ENCODE measurements around the gene SLC1A5. TPM values are rescaled to one million over a fixed set of nuclear protein-coding genes. Genes with fewer than 3 reads are reported as not detected.
A peak's percentile ranks its signal among the peaks of the same experiment; 100 is the strongest.

Gene SLC1A5
- 10 to 100 TPM in 4 of 9 donors, 1 to 10 TPM in 5; 3.7 to 22.4 (median 8.9) TPM for total RNA-seq
- polyA plus RNA-seq = 10 to 100 TPM in 1 of 2 donors, 1 to 10 TPM in 1; 3.8 to 21.5 TPM
- long read RNA-seq, donor 1, partial matches to known transcripts = 0 of 4 reads
- long read RNA-seq, donor 1, other reads (novel, unspliced or antisense) = 1 of 4 reads
- long read RNA-seq, donor 2, transcript SLC1A5-203 (8 exons, 2,882 nt) = major isoform, 12 of 20 reads
- long read RNA-seq, donor 2, partial matches to known transcripts = 4 of 20 reads
- long read RNA-seq, donor 2, other reads (novel, unspliced or antisense) = 2 of 20 reads
- long read RNA-seq, donor 3, transcript SLC1A5-203 (8 exons, 2,882 nt) = major isoform, 6 of 6 reads
- long read RNA-seq, donor 3, partial matches to known transcripts = 0 of 6 reads
- long read RNA-seq, donor 3, other reads (novel, unspliced or antisense) = 0 of 6 reads

GRCh38 chr19:46788262-46788967 is at the start of gene SLC1A5:
SLC1A5 (minus strand) TSS chr19:46788594; CDS start chr19:46787965, 629 bp downstream.
- DNase-seq = peak; percentile 95 to 98 (median 96)
- Histone ChIP-seq H3K27me3 (peaks cover 0 to 11% (median 0%) of the 10 kb centered on the region in 9 donors), H3K4me1 (peaks cover 0 to 49% (median 26%) of the 10 kb centered on the region in 12 donors), H3K9me3 (no peaks in the 10 kb centered on the region), H3K4me3 (peak within 1 kb of the TSS; percentile 24 to 80 (median 64)), H3K27ac (peak within 1 kb of the TSS; percentile 49 to 95 (median 82)), H3K36me3 (peaks cover 0 to 3% (median 0%) of the 10 kb centered on the region in 9 donors)
- TF ChIP-seq CTCF (IDR thresholded peaks at IDR 0.05) = peak in 1 of 12 donors; percentile 5
- TF ChIP-seq POLR2A (IDR thresholded peaks at IDR 0.05) = peak; percentile 3 to 93
- intact Hi-C loops (cut with DNase I) = loop anchor here in 2 of 10 donors (2.0 to 10.0 kb wide), 3 partner anchors 32 to 46 kb away; no protein-coding TSS in a partner anchor
- WGBS, 4 donors = 1 to 3% (median 1%) methylated on average over 40 to 46 of the region's 46 CpGs
- ATAC-seq = peak; percentile 86 to 95 (median 94)

- Histone ChIP-seq H3K4me3 (no peak overlapping the region), H3K9me3 (no peaks in the 10 kb centered on the region), H3K36me3 (peaks cover 2 to 57% (median 34%) of the 10 kb centered on the region in 9 donors), H3K4me1 (peaks cover 0 to 27% (median 13%) of the 10 kb centered on the region in 12 donors), H3K27ac (no peak overlapping the region), H3K27me3 (no peaks in the 10 kb centered on the region)
- DNase-seq (no peak), ATAC-seq (no peak)
- intact Hi-C loops (cut with DNase I) = loop anchor here in 3 of 10 donors (2.0 to 10.0 kb wide), 3 partner anchors 53 to 81 kb away; partner anchors contain the start of gene SLC1A5 (in 1 of the 3)
- no peak for TF ChIP-seq POLR2A (IDR thresholded peaks at IDR 0.05)
- TF ChIP-seq CTCF (IDR thresholded peaks at IDR 0.05) = no peak
- WGBS, 4 donors = 78 to 91% (median 84%) methylated on average over 13 to 20 of the region's 20 CpGs
These were observed 49.8 kb upstream of the SLC1A5 start for GRCh38 chr19:46838160-46838559.

GRCh38 chr19:46834984-46835383 is 46.6 kb upstream of the SLC1A5 start:
- WGBS, 4 donors = 95 to 97% (median 97%) methylated on average over 6 of the region's 6 CpGs
- H3K27ac ChIP-seq = no peak overlapping the region
- ATAC-seq (no peak), DNase-seq (no peak)
- no peaks in the 10 kb centered on the region for H3K27me3 ChIP-seq
- peaks cover 0 to 7% (median 0%) of the 10 kb centered on the region in 12 donors for H3K4me1 ChIP-seq
- H3K36me3 ChIP-seq = peaks cover 2 to 30% (median 27%) of the 10 kb centered on the region in 9 donors
- intact Hi-C loops (cut with DNase I) = loop anchor here in 3 of 10 donors (5.0 to 10.0 kb wide), 3 partner anchors 50 to 78 kb away; partner anchors contain the start of gene SLC1A5 (in 1 of the 3)
- H3K9me3 ChIP-seq = peaks cover 0 to 4% (median 0%) of the 10 kb centered on the region in 12 donors
- H3K4me3 ChIP-seq = no peak overlapping the region
- TF ChIP-seq POLR2A (IDR thresholded peaks at IDR 0.05) (no peak), CTCF (IDR thresholded peaks at IDR 0.05) (no peak)
